Keratinocyte (primary cell): ENCODE results near the gene PCK1. TPM values are rescaled to one million over a fixed set of nuclear protein-coding genes. Genes with fewer than 3 reads are reported as not detected.

ENCODE experiments used
- DNase-seq: peaks from one replicate; pipeline ENCODE4 v3.0.0-alpha.2; 2011; ENCODE audit warnings: low read depth, missing footprints, low spot score
- FAIRE-seq: peaks from 2 replicates; lab custom pipeline; 2011; peaks lifted over from hg19 to GRCh38; lab: Jason Lieb, UNC
- H2AFZ ChIP-seq: 2 replicates; pipeline ENCODE4 v1.6.0; 2012; ENCODE audit warnings: low read length, control low read depth, inconsistent platforms; ENCODE audit not compliant: control insufficient read depth
- H3K27ac ChIP-seq: 2 replicates; pipeline ENCODE4 v1.5.1; 2011; ENCODE audit warnings: low read length; ENCODE audit not compliant: control insufficient read depth, insufficient read depth
- H3K27me3 ChIP-seq: 3 replicates; pipeline ENCODE4 v1.6.0; 2011; ENCODE audit warnings: low read length; ENCODE audit not compliant: control insufficient read depth, insufficient read depth; ENCODE audit errors: extremely low read depth
- H3K36me3 ChIP-seq, 2 experiments: 2 replicates in 1 of 2; 3 replicates in 1 of 2; pipeline ENCODE4 v1.5.1; 2011; ENCODE audit warnings: low read length in 2 of 2, mild to moderate bottlenecking in 1 of 2; ENCODE audit not compliant: control insufficient read depth in 2 of 2, insufficient read depth in 2 of 2; ENCODE audit errors: extremely low read depth in 1 of 2
- H3K4me1 ChIP-seq: 3 replicates; pipeline ENCODE4 v1.5.1; 2011; ENCODE audit warnings: low read length; ENCODE audit not compliant: control insufficient read depth, insufficient read depth; ENCODE audit errors: extremely low read depth
- H3K4me2 ChIP-seq: 3 replicates; pipeline ENCODE4 v1.6.0; 2011; ENCODE audit warnings: low read depth, low read length; ENCODE audit not compliant: control insufficient read depth, insufficient read depth; ENCODE audit errors: extremely low read depth
- H3K4me3 ChIP-seq, 3 experiments: fragments of 200-600 bp in 1 of 3; sonication (generic) in 1 of 3; 2 replicates in 2 of 3; 3 replicates in 1 of 3; pipeline ENCODE4 v1.5.1; 2011 to 2016; ENCODE audit warnings: low read length in 3 of 3, mild to moderate bottlenecking in 3 of 3, control low read depth in 2 of 3, inconsistent platforms in 1 of 3, low read depth in 1 of 3, mixed read lengths in 1 of 3, mixed run types in 1 of 3, moderate library complexity in 1 of 3; ENCODE audit not compliant: control insufficient read depth in 2 of 3, insufficient read depth in 2 of 3; ENCODE audit errors: extremely low read depth in 1 of 3
- H3K79me2 ChIP-seq: 2 replicates; pipeline ENCODE4 v1.6.0; 2012; ENCODE audit warnings: low read length; ENCODE audit not compliant: control insufficient read depth, insufficient read depth
- H3K9ac ChIP-seq: 3 replicates; pipeline ENCODE4 v1.6.0; 2011; ENCODE audit warnings: low read length; ENCODE audit not compliant: control insufficient read depth, insufficient read depth; ENCODE audit errors: extremely low read depth
- H3K9me1 ChIP-seq: 3 replicates; pipeline ENCODE4 v1.6.0; 2011; ENCODE audit warnings: low read length; ENCODE audit not compliant: control insufficient read depth, insufficient read depth; ENCODE audit errors: extremely low read depth
- H3K9me3 ChIP-seq: 2 replicates; pipeline ENCODE4 v1.5.1; 2012; ENCODE audit warnings: low read depth, low read length; ENCODE audit not compliant: control insufficient read depth
- H4K20me1 ChIP-seq: 3 replicates; pipeline ENCODE4 v1.6.0; 2011; ENCODE audit warnings: low read length; ENCODE audit not compliant: control insufficient read depth, insufficient read depth; ENCODE audit errors: extremely low read depth
- EZH2 ChIP-seq: IDR thresholded peaks from one replicate; pipeline ENCODE4 v1.6.1; 2012; ENCODE audit warnings: inconsistent platforms, mild to moderate bottlenecking, low read length, moderate library complexity
- dilution Hi-C: fragments of 300-500 bp; cut with MboI; formaldehyde crosslinking; loops from one replicate; pipeline ENCODE4 v1.7.0; 2020; ENCODE audit warnings: low sequenced_read_pairs; ENCODE audit not compliant: extremely low pct_ligation_motif_present
- polyA plus RNA-seq, 5 experiments: library from polyadenylated mRNA; depleted of rRNA in 3 of 5; stranded (reverse) in 3 of 5; stranded (forward) in 1 of 5; unstranded in 1 of 5; fragments of >200 nt; gene quantifications; 1 replicate in 1 of 5; 2 replicates in 3 of 5; 3 replicates in 1 of 5; pipeline versions ENCODE4 v1.2.1 to v1.2.3, GENCODE V29; 2011 to 2012; ENCODE audit warnings: missing spikeins in 2 of 5, low read depth in 1 of 5, low replicate concordance in 1 of 5
- TF ChIP-seq, protein P1 (sequence below), 3 experiments: IDR thresholded peaks in 1 of 3; conservative IDR thresholded peaks in 1 of 3; optimal IDR thresholded peaks in 1 of 3; 2 replicates in 2 of 3; 3 replicates in 1 of 3; pipeline versions ENCODE3 to v1.5.1; 2011; ENCODE audit warnings: low read length in 3 of 3, mild to moderate bottlenecking in 3 of 3, moderate library complexity in 2 of 3, control low read depth in 1 of 3, inconsistent platforms in 1 of 3; ENCODE audit not compliant: insufficient read depth in 2 of 3; ENCODE audit errors: extremely low read depth in 1 of 3

The PCK1 gene
- polyA plus RNA-seq, 1 donor (not counting 4 experiments of a cell fraction or from before 2014, with no cell fraction given), result not detected

DNA sequence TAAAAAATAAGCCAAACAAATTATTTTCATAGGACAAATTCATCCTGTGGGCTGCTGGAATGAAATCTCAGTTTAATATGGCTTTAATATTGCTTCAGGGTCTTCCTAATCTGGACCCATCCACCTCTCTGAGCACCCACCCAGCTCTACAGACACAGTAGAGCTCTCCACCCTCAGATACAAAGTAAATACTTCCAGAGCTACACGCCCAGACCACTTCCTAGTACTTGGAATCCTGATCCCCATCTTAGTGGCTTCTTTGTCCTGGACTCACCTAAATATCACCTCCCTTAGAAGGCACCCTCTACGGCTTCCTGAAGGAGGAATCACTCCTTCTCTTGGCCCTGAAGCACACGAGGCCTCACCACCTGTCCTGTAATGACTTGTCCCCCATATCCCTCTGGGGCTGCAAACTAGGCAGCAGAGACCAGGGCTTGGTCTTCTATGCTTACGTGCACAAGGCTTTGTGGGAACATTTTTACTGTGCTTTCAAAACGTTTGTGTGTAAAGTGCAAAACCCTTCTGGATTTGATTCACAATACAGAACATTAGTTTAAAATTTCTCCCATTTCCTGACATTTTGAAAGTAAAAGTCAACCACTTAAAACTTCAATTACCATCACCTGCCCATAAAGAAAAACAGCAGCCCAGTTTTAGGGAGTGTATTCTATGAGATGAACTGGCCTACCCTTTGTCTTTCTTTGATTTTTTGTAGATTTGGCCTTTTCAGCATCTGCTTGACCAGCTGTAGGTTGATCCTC lies 38.4 kb upstream of the PCK1 start:
- H3K4me1 ChIP-seq, result no peaks in the 10 kb centered on the region
- H3K36me3 ChIP-seq, result no peaks in the 10 kb centered on the region
- H3K9me3 ChIP-seq, result no peaks in the 10 kb centered on the region
- TF ChIP-seq, protein P1, sequence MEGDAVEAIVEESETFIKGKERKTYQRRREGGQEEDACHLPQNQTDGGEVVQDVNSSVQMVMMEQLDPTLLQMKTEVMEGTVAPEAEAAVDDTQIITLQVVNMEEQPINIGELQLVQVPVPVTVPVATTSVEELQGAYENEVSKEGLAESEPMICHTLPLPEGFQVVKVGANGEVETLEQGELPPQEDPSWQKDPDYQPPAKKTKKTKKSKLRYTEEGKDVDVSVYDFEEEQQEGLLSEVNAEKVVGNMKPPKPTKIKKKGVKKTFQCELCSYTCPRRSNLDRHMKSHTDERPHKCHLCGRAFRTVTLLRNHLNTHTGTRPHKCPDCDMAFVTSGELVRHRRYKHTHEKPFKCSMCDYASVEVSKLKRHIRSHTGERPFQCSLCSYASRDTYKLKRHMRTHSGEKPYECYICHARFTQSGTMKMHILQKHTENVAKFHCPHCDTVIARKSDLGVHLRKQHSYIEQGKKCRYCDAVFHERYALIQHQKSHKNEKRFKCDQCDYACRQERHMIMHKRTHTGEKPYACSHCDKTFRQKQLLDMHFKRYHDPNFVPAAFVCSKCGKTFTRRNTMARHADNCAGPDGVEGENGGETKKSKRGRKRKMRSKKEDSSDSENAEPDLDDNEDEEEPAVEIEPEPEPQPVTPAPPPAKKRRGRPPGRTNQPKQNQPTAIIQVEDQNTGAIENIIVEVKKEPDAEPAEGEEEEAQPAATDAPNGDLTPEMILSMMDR (optimal IDR thresholded peaks at IDR 0.05 in 1 of 3, IDR thresholded peaks at IDR 0.05 in 1 of 3, conservative IDR thresholded peaks at IDR 0.05 in 1 of 3; ENCODE audit: extremely low read depth in 1 of 3, insufficient read depth in 2 of 3, low read length in 3 of 3), result no peak
- no peak for TF ChIP-seq EZH2
- no peaks in the 10 kb centered on the region for H4K20me1 ChIP-seq
- FAIRE-seq (no peak), DNase-seq (no peak)
- no peak overlapping the region for H2AFZ ChIP-seq
- dilution Hi-C loops, result no loop called here
- H3K27ac ChIP-seq, result no peak overlapping the region
- peaks cover 11% of the 10 kb centered on the region for H3K27me3 ChIP-seq
- no peaks in the 10 kb centered on the region for H3K79me2 ChIP-seq
- H3K4me3 ChIP-seq, result no peak overlapping the region
- no peaks in the 10 kb centered on the region for H3K9me1 ChIP-seq
- H3K4me2 ChIP-seq, result no peak overlapping the region
- H3K9ac ChIP-seq, result no peak overlapping the region

DNA sequence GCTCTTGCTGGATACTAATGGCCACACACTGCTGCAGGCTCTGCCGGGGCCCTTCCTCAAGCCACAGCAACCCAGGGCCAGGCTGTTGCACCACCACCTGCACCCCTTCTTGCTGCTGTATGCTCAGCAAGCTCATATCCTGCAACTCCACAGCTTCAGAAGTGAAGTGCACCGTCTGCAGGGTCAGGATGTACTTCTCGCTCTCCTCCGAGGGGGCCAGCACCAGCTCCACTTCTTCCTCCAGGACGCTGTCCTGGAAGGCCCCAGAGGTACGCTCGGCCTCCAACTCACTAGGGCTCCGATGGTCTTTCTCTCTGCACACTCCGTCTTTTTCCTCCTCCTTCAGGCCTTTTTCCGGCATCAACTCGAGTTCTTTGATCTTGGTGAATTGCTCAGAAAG lies 37.1 kb upstream of the PCK1 start:
- dilution Hi-C loops, result no loop called here
- peaks cover 10% of the 10 kb centered on the region for H3K27me3 ChIP-seq
- no peaks in the 10 kb centered on the region for H3K4me1 ChIP-seq
- FAIRE-seq, result no peak
- no peaks in the 10 kb centered on the region for H3K9me1 ChIP-seq
- H2AFZ ChIP-seq, result no peak overlapping the region
- DNase-seq, result no peak
- no peaks in the 10 kb centered on the region for H3K79me2 ChIP-seq
- no peak overlapping the region for H3K27ac ChIP-seq
- TF ChIP-seq, protein P1 (optimal IDR thresholded peaks at IDR 0.05 in 1 of 3, IDR thresholded peaks at IDR 0.05 in 1 of 3, conservative IDR thresholded peaks at IDR 0.05 in 1 of 3; ENCODE audit: extremely low read depth in 1 of 3, insufficient read depth in 2 of 3, low read length in 3 of 3), result no peak
- no peak for TF ChIP-seq EZH2
- H3K4me2 ChIP-seq, result no peak overlapping the region
- no peaks in the 10 kb centered on the region for H4K20me1 ChIP-seq
- no peaks in the 10 kb centered on the region for H3K9me3 ChIP-seq
- no peaks in the 10 kb centered on the region for H3K36me3 ChIP-seq
- H3K9ac ChIP-seq, result no peak overlapping the region
- H3K4me3 ChIP-seq, result no peak overlapping the region
